ENCODE measurements around the gene ZNF644.

DNA sequence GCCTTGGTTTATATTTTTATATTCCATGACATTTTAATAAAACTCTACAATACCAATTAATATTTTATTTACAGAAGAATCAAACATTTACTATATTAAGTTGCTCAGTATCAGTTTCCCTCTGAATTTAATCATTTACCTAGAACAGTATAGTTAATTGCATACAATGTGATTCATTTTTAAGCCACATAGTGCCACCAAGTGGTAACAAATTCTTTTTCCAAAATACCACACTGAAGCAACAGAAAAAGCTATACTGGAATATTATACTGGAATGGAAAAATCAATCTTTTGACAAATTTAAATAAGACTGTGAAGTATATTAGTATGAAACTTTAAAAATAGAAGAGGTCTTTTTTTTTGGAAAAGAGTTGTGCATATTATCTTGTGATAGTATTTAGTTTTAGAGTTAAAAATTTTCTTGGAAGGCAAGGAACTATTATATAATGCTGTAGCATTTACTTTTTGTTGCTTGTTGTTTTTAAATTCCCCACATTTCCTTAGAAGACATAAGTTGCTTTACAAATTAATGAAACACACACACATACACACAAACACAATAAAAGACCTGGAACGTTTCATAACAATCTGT is 57.3 kb downstream of the ZNF644 start:
- TF ChIP-seq CTCF (IDR thresholded peaks at IDR 0.05; ENCODE audit: low read depth, low read length, poor library complexity, severe bottlenecking) (peak; percentile 51), EZH2phosphoT487 (IDR thresholded peaks at IDR 0.05; ENCODE audit: borderline replicate concordance, low read length) (no peak)

All from DOHH2 (cell line).